Measurements from ENCODE around the gene E2F7. TPM values are rescaled to one million over a fixed set of nuclear protein-coding genes. Genes with fewer than 3 reads are reported as not detected.

The E2F7 gene
- total RNA-seq, 1 donor from 2014 or later: 26.2 TPM

DNA sequence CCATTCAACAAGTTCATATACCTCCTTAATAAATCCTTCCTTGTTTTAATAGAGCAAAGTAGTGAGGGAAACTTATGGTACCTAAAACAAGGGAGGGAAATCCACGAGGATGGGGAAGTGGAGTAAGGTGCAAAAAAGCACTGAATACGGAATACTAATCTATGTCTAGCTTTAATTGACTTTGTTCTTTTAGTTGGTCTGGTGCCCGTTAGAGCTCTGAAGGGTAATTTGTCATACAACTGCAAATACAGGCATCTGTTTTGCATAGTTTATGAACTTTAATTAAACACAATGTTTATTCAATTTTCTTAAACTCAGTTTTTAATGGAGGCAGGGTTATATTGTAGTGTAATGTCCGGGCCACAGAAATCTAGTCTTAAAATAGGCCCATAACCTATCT is 67.0 kb downstream of the E2F7 start:
- Histone ChIP-seq H4K20me1 (ENCODE audit: insufficient read depth, low read length) (no peaks in the 10 kb centered on the region), H2AFZ (ENCODE audit: low read depth, low read length) (no peak overlapping the region), H3K9me3 (ENCODE audit: insufficient read depth, low read depth, low read length) (no peaks in the 10 kb centered on the region), H3K4me3 (ENCODE audit: insufficient read depth, low read depth, low read length) (no peak overlapping the region), H3K9ac (ENCODE audit: low read length) (no peak overlapping the region), H3K27me3 (ENCODE audit: insufficient read depth, low read length) (peaks cover 2% of the 10 kb centered on the region), H3K4me2 (ENCODE audit: low read length) (no peak overlapping the region), H3K36me3 (ENCODE audit: insufficient read depth, low read length) (no peaks in the 10 kb centered on the region), H3K79me2 (ENCODE audit: insufficient read depth, low read length) (no peaks in the 10 kb centered on the region), H3K27ac (ENCODE audit: low read depth, low read length) (no peak overlapping the region), H3K4me1 (ENCODE audit: insufficient read depth, low read length) (no peaks in the 10 kb centered on the region)
- peak; percentile 20 for FAIRE-seq
- Mint-ChIP-seq H3K4me1 (ENCODE audit: low read depth, unreplicated experiment) (no peaks in the 10 kb centered on the region), H3K27me3 (ENCODE audit: low read depth, unreplicated experiment) (peaks cover 1% of the 10 kb centered on the region), H3K9me3 (ENCODE audit: unreplicated experiment) (no peaks in the 10 kb centered on the region), H3K36me3 (ENCODE audit: low read depth, unreplicated experiment) (no peaks in the 10 kb centered on the region), H3K4me3 (ENCODE audit: unreplicated experiment) (no peak overlapping the region), H3K27ac (ENCODE audit: unreplicated experiment) (no peak overlapping the region)
- DNase-seq (ENCODE audit: low read depth): no peak
- TF ChIP-seq EZH2 (IDR thresholded peaks at IDR 0.05; ENCODE audit: insufficient read depth, low read length): no peak
- TF ChIP-seq, protein P1, sequence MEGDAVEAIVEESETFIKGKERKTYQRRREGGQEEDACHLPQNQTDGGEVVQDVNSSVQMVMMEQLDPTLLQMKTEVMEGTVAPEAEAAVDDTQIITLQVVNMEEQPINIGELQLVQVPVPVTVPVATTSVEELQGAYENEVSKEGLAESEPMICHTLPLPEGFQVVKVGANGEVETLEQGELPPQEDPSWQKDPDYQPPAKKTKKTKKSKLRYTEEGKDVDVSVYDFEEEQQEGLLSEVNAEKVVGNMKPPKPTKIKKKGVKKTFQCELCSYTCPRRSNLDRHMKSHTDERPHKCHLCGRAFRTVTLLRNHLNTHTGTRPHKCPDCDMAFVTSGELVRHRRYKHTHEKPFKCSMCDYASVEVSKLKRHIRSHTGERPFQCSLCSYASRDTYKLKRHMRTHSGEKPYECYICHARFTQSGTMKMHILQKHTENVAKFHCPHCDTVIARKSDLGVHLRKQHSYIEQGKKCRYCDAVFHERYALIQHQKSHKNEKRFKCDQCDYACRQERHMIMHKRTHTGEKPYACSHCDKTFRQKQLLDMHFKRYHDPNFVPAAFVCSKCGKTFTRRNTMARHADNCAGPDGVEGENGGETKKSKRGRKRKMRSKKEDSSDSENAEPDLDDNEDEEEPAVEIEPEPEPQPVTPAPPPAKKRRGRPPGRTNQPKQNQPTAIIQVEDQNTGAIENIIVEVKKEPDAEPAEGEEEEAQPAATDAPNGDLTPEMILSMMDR (IDR thresholded peaks at IDR 0.05; ENCODE audit: insufficient read depth, low read depth, low read length): no peak

GRCh38 chr12:76997011-76997780 is 68.2 kb downstream of the E2F7 start:
- Histone ChIP-seq H3K27me3 (ENCODE audit: insufficient read depth, low read length) (no peaks in the 10 kb centered on the region), H3K4me1 (ENCODE audit: insufficient read depth, low read length) (no peaks in the 10 kb centered on the region), H3K4me2 (ENCODE audit: low read length) (no peak overlapping the region), H3K36me3 (ENCODE audit: insufficient read depth, low read length) (no peaks in the 10 kb centered on the region), H3K9me3 (ENCODE audit: insufficient read depth, low read depth, low read length) (no peaks in the 10 kb centered on the region), H4K20me1 (ENCODE audit: insufficient read depth, low read length) (no peaks in the 10 kb centered on the region), H3K27ac (ENCODE audit: low read depth, low read length) (no peak overlapping the region), H3K4me3 (ENCODE audit: insufficient read depth, low read depth, low read length) (no peak overlapping the region), H2AFZ (ENCODE audit: low read depth, low read length) (no peak overlapping the region), H3K9ac (ENCODE audit: low read length) (no peak overlapping the region), H3K79me2 (ENCODE audit: insufficient read depth, low read length) (no peaks in the 10 kb centered on the region)
- Mint-ChIP-seq H3K36me3 (ENCODE audit: low read depth, unreplicated experiment) (no peaks in the 10 kb centered on the region), H3K4me3 (ENCODE audit: unreplicated experiment) (no peak overlapping the region), H3K27me3 (ENCODE audit: low read depth, unreplicated experiment) (peaks cover 1% of the 10 kb centered on the region), H3K27ac (ENCODE audit: unreplicated experiment) (no peak overlapping the region), H3K4me1 (ENCODE audit: low read depth, unreplicated experiment) (no peaks in the 10 kb centered on the region), H3K9me3 (ENCODE audit: unreplicated experiment) (no peaks in the 10 kb centered on the region)
- DNase-seq (ENCODE audit: low read depth) (no peak), FAIRE-seq (no peak)
- TF ChIP-seq, protein P1 (IDR thresholded peaks at IDR 0.05; ENCODE audit: insufficient read depth, low read depth, low read length): no peak
- no peak for TF ChIP-seq EZH2 (IDR thresholded peaks at IDR 0.05; ENCODE audit: insufficient read depth, low read length)

- Histone ChIP-seq H4K20me1 (ENCODE audit: insufficient read depth, low read length) (no peaks in the 10 kb centered on the region), H3K9me3 (ENCODE audit: insufficient read depth, low read depth, low read length) (no peaks in the 10 kb centered on the region), H3K4me2 (ENCODE audit: low read length) (no peak overlapping the region), H3K27me3 (ENCODE audit: insufficient read depth, low read length) (no peaks in the 10 kb centered on the region), H3K36me3 (ENCODE audit: insufficient read depth, low read length) (no peaks in the 10 kb centered on the region), H3K4me1 (ENCODE audit: insufficient read depth, low read length) (no peaks in the 10 kb centered on the region), H3K79me2 (ENCODE audit: insufficient read depth, low read length) (no peaks in the 10 kb centered on the region), H3K9ac (ENCODE audit: low read length) (no peak overlapping the region), H3K4me3 (ENCODE audit: insufficient read depth, low read depth, low read length) (no peak overlapping the region), H2AFZ (ENCODE audit: low read depth, low read length) (no peak overlapping the region), H3K27ac (ENCODE audit: low read depth, low read length) (no peak overlapping the region)
- Mint-ChIP-seq H3K4me1 (ENCODE audit: low read depth, unreplicated experiment) (no peaks in the 10 kb centered on the region), H3K27ac (ENCODE audit: unreplicated experiment) (no peak overlapping the region), H3K27me3 (ENCODE audit: low read depth, unreplicated experiment) (no peaks in the 10 kb centered on the region), H3K4me3 (ENCODE audit: unreplicated experiment) (no peak overlapping the region), H3K9me3 (ENCODE audit: unreplicated experiment) (no peaks in the 10 kb centered on the region), H3K36me3 (ENCODE audit: low read depth, unreplicated experiment) (no peaks in the 10 kb centered on the region)
- TF ChIP-seq, protein P1 (IDR thresholded peaks at IDR 0.05; ENCODE audit: insufficient read depth, low read depth, low read length): no peak
- no peak for TF ChIP-seq EZH2 (IDR thresholded peaks at IDR 0.05; ENCODE audit: insufficient read depth, low read length)
- FAIRE-seq (no peak), DNase-seq (ENCODE audit: low read depth) (no peak)
Measured at GRCh38 chr12:76990716-76991115, 74.7 kb downstream of the E2F7 start.
